Measurements from ENCODE around the gene PTPRG. TPM values are rescaled to one million over a fixed set of nuclear protein-coding genes. Genes with fewer than 3 reads are reported as not detected.
A peak's percentile ranks its signal among the peaks of the same experiment; 100 is the strongest.

The PTPRG gene
- total and polyA plus RNA-seq, 2 experiments from 2014 or later = 15.2 to 45.7 TPM

DNA sequence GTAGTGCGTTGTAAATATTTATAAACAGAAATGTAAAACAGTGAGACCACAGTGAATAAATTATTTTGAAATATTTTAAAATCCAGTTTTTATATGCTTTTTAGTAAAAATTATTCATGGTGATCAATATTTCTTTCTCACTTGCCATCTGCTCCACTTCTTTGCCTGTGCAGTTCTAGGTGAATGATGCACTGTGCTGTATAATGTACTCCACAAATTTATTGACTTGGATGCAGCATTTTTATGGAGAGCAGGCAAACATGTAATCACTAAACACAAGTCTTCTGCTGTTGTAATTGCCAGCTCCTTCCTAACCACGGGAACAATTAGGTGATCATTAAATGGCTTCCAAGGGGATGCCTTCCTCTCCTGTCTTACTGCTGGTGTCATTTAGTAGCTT lies 395.9 kb downstream of the PTPRG start:
- Histone ChIP-seq H3K4me3 (no peak overlapping the region), H3K27ac (no peak overlapping the region), H3K9me3 (ENCODE audit: low read depth) (no peaks in the 10 kb centered on the region), H3K27me3 (no peaks in the 10 kb centered on the region), H3K4me1 (ENCODE audit: low read depth) (peaks cover 41% of the 10 kb centered on the region), H3K36me3 (no peaks in the 10 kb centered on the region)
- TF ChIP-seq, protein P1, sequence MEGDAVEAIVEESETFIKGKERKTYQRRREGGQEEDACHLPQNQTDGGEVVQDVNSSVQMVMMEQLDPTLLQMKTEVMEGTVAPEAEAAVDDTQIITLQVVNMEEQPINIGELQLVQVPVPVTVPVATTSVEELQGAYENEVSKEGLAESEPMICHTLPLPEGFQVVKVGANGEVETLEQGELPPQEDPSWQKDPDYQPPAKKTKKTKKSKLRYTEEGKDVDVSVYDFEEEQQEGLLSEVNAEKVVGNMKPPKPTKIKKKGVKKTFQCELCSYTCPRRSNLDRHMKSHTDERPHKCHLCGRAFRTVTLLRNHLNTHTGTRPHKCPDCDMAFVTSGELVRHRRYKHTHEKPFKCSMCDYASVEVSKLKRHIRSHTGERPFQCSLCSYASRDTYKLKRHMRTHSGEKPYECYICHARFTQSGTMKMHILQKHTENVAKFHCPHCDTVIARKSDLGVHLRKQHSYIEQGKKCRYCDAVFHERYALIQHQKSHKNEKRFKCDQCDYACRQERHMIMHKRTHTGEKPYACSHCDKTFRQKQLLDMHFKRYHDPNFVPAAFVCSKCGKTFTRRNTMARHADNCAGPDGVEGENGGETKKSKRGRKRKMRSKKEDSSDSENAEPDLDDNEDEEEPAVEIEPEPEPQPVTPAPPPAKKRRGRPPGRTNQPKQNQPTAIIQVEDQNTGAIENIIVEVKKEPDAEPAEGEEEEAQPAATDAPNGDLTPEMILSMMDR (IDR thresholded peaks at IDR 0.05; ENCODE audit: low read depth, low read length) = no peak
- no peak for DNase-seq (ENCODE audit: low read depth in 1 of 2, low spot score in 1 of 2)

DNA sequence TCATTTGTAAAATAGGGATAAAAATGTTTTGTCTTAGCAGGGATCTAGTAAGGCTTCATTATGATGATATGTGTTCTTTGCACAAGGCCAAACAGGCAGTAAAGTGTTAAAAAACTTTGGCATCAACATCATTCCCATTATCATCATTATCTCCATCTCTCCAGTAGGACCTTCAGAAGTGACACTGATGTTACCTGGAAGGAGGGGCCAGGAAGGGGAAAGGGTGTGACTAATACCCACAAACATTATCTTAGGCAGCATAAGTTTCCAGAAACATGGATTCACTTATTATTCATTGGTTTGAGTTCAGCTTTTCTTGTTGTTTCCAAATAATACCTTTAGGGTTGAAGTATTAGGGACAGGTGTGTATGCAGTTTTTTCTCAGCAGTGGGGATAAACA lies 399.6 kb downstream of the PTPRG start:
- Histone ChIP-seq H3K36me3 (no peaks in the 10 kb centered on the region), H3K27ac (no peak overlapping the region)

GRCh38 chr3:61961900-61962299 lies 400.5 kb downstream of the PTPRG start:
- H3K27me3 ChIP-seq = no peaks in the 10 kb centered on the region
- peaks cover 17% of the 10 kb centered on the region for H3K4me1 ChIP-seq (ENCODE audit: low read depth)
- H3K9me3 ChIP-seq (ENCODE audit: low read depth) = no peaks in the 10 kb centered on the region
- TF ChIP-seq, protein P1 (IDR thresholded peaks at IDR 0.05; ENCODE audit: low read depth, low read length) = no peak
- H3K4me3 ChIP-seq = no peak overlapping the region
- DNase-seq (ENCODE audit: low read depth in 1 of 2, low spot score in 1 of 2) = no peak
- H3K27ac ChIP-seq = peak overlapping the region; percentile 20
- no peaks in the 10 kb centered on the region for H3K36me3 ChIP-seq

More for the DNA sequence above, 399.6 kb downstream of the PTPRG start:
- DNase-seq (ENCODE audit: low read depth in 1 of 2, low spot score in 1 of 2) = no peak
- no peak overlapping the region for H3K4me3 ChIP-seq
- no peaks in the 10 kb centered on the region for H3K9me3 ChIP-seq (ENCODE audit: low read depth)
- TF ChIP-seq, protein P1 (IDR thresholded peaks at IDR 0.05; ENCODE audit: low read depth, low read length) = no peak
- peaks cover 14% of the 10 kb centered on the region for H3K4me1 ChIP-seq (ENCODE audit: low read depth)
- H3K27me3 ChIP-seq = no peaks in the 10 kb centered on the region

- Histone ChIP-seq H3K4me3 (no peak overlapping the region), H3K27ac (no peak overlapping the region), H3K36me3 (no peaks in the 10 kb centered on the region), H3K4me1 (ENCODE audit: low read depth) (peaks cover 15% of the 10 kb centered on the region), H3K9me3 (ENCODE audit: low read depth) (no peaks in the 10 kb centered on the region), H3K27me3 (no peaks in the 10 kb centered on the region)
- TF ChIP-seq, protein P1 (IDR thresholded peaks at IDR 0.05; ENCODE audit: low read depth, low read length) = no peak
- no peak for DNase-seq (ENCODE audit: low read depth in 1 of 2, low spot score in 1 of 2)
Observed at GRCh38 chr3:61964566-61964965, 403.2 kb downstream of the PTPRG start.

GRCh38 chr3:61965770-61966131 lies 404.4 kb downstream of the PTPRG start:
- TF ChIP-seq, protein P1 (IDR thresholded peaks at IDR 0.05; ENCODE audit: low read depth, low read length) = no peak
- Histone ChIP-seq H3K4me1 (ENCODE audit: low read depth) (peaks cover 15% of the 10 kb centered on the region), H3K27me3 (no peaks in the 10 kb centered on the region), H3K36me3 (no peaks in the 10 kb centered on the region), H3K27ac (no peak overlapping the region), H3K4me3 (no peak overlapping the region), H3K9me3 (ENCODE audit: low read depth) (no peaks in the 10 kb centered on the region)
- DNase-seq (ENCODE audit: low read depth in 1 of 2, low spot score in 1 of 2) = no peak

DNA sequence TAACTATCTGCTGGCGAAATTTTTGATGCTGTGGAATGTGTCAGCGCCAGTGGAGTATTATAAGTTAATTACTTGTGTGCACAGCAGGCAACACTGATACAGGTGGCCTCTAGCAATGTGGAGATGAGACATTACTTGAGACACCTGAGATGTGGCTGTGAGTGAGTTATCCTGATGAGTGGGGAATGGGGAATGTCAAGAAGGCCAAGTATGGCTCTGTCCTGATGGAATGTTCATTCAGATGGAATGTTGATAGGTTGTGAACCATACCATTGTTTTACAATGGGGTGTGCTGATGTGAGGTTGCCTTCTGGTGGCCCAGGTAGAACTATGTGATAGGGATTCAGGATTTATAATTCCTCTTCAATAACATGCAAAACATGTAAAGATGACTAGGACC lies 404.8 kb downstream of the PTPRG start:
- TF ChIP-seq, protein P1 (IDR thresholded peaks at IDR 0.05; ENCODE audit: low read depth, low read length) = no peak
- DNase-seq (ENCODE audit: low read depth in 1 of 2, low spot score in 1 of 2) = no peak

More for the DNA sequence above, 404.8 kb downstream of the PTPRG start:
- no peak overlapping the region for H3K4me3 ChIP-seq
- no peaks in the 10 kb centered on the region for H3K9me3 ChIP-seq (ENCODE audit: low read depth)
- H3K4me1 ChIP-seq (ENCODE audit: low read depth) = peaks cover 14% of the 10 kb centered on the region
- no peaks in the 10 kb centered on the region for H3K27me3 ChIP-seq
- no peak overlapping the region for H3K27ac ChIP-seq
- H3K36me3 ChIP-seq = no peaks in the 10 kb centered on the region
